HL-60 (cell line): ENCODE data around the gene ABL1.

Source experiments
- DNase-seq, 2 experiments: peaks; one replicate each; pipeline ENCODE4 v3.0.0-alpha.2; 2010 to 2020; ENCODE audit warnings: low read depth in 1 of 2, low spot score in 1 of 2
- H3K27ac ChIP-seq: fragments of 250-450 bp; sonication (Bioruptor Pico); replicated peaks from 2 replicates; pipeline ENCODE4 v1.5.1; 2020; ENCODE audit warnings: mild to moderate bottlenecking, moderate library complexity
- H3K27me3 ChIP-seq: fragments of 250-450 bp; sonication (Bioruptor Pico); 2 replicates; pipeline ENCODE4 v1.5.1; 2021; ENCODE audit warnings: mild to moderate bottlenecking, moderate library complexity; ENCODE audit not compliant: insufficient read depth, poor library complexity, severe bottlenecking
- H3K4me3 ChIP-seq: replicated peaks from 2 replicates; pipeline ENCODE4 v1.5.1; 2011; ENCODE audit warnings: mild to moderate bottlenecking, control low read depth, low read length; ENCODE audit not compliant: insufficient read depth
- GABPA ChIP-seq: IDR thresholded peaks from 2 replicates; pipeline ENCODE4 v1.6.1; 2012; ENCODE audit warnings: low read depth
- POLR2AphosphoS5 ChIP-seq: IDR thresholded peaks from 2 replicates; pipeline ENCODE4 v1.6.1; 2012; ENCODE audit warnings: low read depth
- SPI1 ChIP-seq: IDR thresholded peaks from 2 replicates; pipeline ENCODE4 v1.6.1; 2012; ENCODE audit warnings: low read depth, mild to moderate bottlenecking, borderline replicate concordance
- TF ChIP-seq, protein P1 (sequence below): IDR thresholded peaks from 2 replicates; pipeline ENCODE4 v1.6.1; 2012; ENCODE audit warnings: low read depth; ENCODE audit not compliant: insufficient replicate concordance
- TF ChIP-seq, protein P2 (sequence below): IDR thresholded peaks from one replicate; pipeline ENCODE4 v1.5.1; 2011; ENCODE audit warnings: low read length, control low read depth, inconsistent platforms; ENCODE audit not compliant: insufficient read depth

ABL1 gene

DNA sequence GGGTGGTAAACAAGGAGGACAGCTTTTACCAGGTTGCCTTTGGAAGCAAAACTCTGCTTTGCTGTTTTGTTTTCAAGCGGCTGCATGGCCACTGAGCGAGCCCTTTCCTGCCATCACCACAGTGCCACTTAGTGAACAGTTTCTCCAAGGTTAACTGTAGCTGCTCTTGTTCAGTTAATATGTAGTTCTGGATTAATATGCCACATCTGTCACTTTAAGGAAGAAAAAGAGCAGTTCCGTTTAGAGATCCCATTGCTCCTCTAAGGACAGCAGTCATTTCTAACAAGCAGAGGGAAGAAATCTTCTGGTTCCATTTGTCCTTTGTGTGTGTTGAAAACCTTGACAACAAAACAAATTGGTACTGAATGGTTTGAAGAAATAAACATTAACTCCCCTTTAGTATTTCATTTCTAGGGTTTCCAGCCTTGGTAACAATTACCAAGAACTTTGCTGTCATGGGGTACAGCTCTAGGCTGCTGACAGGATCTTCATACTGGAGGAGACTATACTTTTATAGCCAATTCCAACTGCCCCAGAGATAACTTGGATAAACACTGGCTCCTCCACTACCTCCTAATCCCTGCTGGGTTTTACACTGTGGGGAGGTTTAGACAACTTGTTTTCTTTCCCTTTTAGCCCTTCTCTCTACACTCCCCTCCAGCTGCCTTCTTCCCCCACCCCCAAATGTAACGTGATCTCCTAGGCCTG lies 10.3 kb upstream of the ABL1 start:
- Histone ChIP-seq H3K27ac (no peak overlapping the region), H3K4me3 (no peak overlapping the region), H3K27me3 (no peaks in the 10 kb centered on the region)
- TF ChIP-seq GABPA (no peak), POLR2AphosphoS5 (no peak), SPI1 (no peak)
- TF ChIP-seq, protein P1, sequence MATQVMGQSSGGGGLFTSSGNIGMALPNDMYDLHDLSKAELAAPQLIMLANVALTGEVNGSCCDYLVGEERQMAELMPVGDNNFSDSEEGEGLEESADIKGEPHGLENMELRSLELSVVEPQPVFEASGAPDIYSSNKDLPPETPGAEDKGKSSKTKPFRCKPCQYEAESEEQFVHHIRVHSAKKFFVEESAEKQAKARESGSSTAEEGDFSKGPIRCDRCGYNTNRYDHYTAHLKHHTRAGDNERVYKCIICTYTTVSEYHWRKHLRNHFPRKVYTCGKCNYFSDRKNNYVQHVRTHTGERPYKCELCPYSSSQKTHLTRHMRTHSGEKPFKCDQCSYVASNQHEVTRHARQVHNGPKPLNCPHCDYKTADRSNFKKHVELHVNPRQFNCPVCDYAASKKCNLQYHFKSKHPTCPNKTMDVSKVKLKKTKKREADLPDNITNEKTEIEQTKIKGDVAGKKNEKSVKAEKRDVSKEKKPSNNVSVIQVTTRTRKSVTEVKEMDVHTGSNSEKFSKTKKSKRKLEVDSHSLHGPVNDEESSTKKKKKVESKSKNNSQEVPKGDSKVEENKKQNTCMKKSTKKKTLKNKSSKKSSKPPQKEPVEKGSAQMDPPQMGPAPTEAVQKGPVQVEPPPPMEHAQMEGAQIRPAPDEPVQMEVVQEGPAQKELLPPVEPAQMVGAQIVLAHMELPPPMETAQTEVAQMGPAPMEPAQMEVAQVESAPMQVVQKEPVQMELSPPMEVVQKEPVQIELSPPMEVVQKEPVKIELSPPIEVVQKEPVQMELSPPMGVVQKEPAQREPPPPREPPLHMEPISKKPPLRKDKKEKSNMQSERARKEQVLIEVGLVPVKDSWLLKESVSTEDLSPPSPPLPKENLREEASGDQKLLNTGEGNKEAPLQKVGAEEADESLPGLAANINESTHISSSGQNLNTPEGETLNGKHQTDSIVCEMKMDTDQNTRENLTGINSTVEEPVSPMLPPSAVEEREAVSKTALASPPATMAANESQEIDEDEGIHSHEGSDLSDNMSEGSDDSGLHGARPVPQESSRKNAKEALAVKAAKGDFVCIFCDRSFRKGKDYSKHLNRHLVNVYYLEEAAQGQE, result no peak
- TF ChIP-seq, protein P2, sequence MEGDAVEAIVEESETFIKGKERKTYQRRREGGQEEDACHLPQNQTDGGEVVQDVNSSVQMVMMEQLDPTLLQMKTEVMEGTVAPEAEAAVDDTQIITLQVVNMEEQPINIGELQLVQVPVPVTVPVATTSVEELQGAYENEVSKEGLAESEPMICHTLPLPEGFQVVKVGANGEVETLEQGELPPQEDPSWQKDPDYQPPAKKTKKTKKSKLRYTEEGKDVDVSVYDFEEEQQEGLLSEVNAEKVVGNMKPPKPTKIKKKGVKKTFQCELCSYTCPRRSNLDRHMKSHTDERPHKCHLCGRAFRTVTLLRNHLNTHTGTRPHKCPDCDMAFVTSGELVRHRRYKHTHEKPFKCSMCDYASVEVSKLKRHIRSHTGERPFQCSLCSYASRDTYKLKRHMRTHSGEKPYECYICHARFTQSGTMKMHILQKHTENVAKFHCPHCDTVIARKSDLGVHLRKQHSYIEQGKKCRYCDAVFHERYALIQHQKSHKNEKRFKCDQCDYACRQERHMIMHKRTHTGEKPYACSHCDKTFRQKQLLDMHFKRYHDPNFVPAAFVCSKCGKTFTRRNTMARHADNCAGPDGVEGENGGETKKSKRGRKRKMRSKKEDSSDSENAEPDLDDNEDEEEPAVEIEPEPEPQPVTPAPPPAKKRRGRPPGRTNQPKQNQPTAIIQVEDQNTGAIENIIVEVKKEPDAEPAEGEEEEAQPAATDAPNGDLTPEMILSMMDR, result no peak
- DNase-seq, result no peak

- DNase-seq, result no peak
- Histone ChIP-seq H3K27ac (no peak overlapping the region), H3K27me3 (no peaks in the 10 kb centered on the region), H3K4me3 (no peak overlapping the region)
- TF ChIP-seq POLR2AphosphoS5 (no peak), SPI1 (no peak), GABPA (no peak)
- TF ChIP-seq, protein P1, result no peak
- TF ChIP-seq, protein P2, result no peak
These were observed 9.8 kb upstream of the ABL1 start for GRCh38 chr9:130825351-130825651.

DNA sequence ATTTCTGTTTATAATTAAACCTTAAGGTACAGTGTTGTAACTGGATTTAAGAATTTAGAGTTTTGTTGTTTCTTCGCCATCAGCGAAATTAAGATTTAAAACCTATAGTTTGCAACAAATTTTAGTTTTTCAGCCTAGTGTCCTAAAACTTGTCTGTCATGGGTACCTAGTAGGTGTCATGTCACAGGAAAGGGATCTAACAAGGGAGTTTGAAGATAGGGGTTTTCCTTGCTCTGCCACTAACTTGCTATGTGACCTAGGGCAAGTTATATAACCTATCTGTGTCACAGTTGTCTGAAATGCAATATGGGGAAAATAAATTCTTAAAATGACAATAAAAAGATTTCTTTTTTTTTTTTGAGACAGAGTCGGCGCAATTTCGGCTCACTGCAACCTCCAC lies 9.2 kb upstream of the ABL1 start:
- Histone ChIP-seq H3K27ac (no peak overlapping the region), H3K27me3 (no peaks in the 10 kb centered on the region), H3K4me3 (no peak overlapping the region)
- TF ChIP-seq, protein P2, result no peak
- TF ChIP-seq POLR2AphosphoS5 (no peak), SPI1 (no peak), GABPA (no peak)
- TF ChIP-seq, protein P1, result no peak
- DNase-seq, result no peak
